WTC11 (cell line): ENCODE measurements around the gene CEACAM19. TPM values are rescaled to one million over a fixed set of nuclear protein-coding genes. Genes with fewer than 3 reads are reported as not detected.

Experiments used
- ATAC-seq: fragments of 200-7000 bp; cut with Tn5 transposase; 2 replicates; pipeline ENCODE4 v1.10.0; 2021; ENCODE audit warnings: mild to moderate bottlenecking, moderate library complexity
- CTCF ChIA-PET: fragments of 300-600 bp; sonication (Branson Sonifier 250); formaldehyde crosslinking; loops from one replicate; lab custom pipeline; 2021; ENCODE audit warnings: antibody characterized with exemption; lab: Charles Lee
- POLR2A ChIA-PET: fragments of 350-600 bp; sonication (Branson Sonifier 250); formaldehyde crosslinking; loops from one replicate; lab custom pipeline; 2021; ENCODE audit warnings: antibody characterized with exemption; lab: Charles Lee
- DNase-seq: peaks from one replicate; pipeline ENCODE4 v3.0.0; 2021; ENCODE audit warnings: low spot score
- H3K27ac Mint-ChIP-seq: 2 replicates; pipeline ENCODE4 v1.8.0; 2021; ENCODE audit warnings: mixed read lengths
- H3K27me3 Mint-ChIP-seq: 2 replicates; pipeline ENCODE4 v1.8.0; 2021; ENCODE audit warnings: low read depth, mild to moderate bottlenecking, moderate library complexity, mixed read lengths
- H3K36me3 Mint-ChIP-seq: 2 replicates; pipeline ENCODE4 v1.8.0; 2021; ENCODE audit warnings: mixed read lengths
- H3K4me1 Mint-ChIP-seq: 2 replicates; pipeline ENCODE4 v1.8.0; 2022; ENCODE audit warnings: mixed read lengths
- H3K4me3 Mint-ChIP-seq: 2 replicates; pipeline ENCODE4 v1.8.0; 2021; ENCODE audit warnings: mild to moderate bottlenecking, moderate library complexity, mixed read lengths
- H3K9me3 Mint-ChIP-seq: 2 replicates; pipeline ENCODE4 v1.8.0; 2021; ENCODE audit warnings: mixed read lengths
- CBFB ChIP-seq: sonication (generic); formaldehyde crosslinking; IDR thresholded peaks from 2 replicates; pipeline ENCODE4 v1.8.1; 2022; ENCODE audit warnings: mild to moderate bottlenecking, low read depth, missing genetic modification reagents
- ELF4 ChIP-seq: sonication (generic); formaldehyde crosslinking; IDR thresholded peaks from 2 replicates; pipeline ENCODE4 v1.8.1; 2022; ENCODE audit warnings: low read depth, mild to moderate bottlenecking, moderate library complexity, missing genetic modification reagents
- EMX1 ChIP-seq: fragments of 250-450 bp; sonication (Bioruptor Pico); IDR thresholded peaks from 2 replicates; pipeline ENCODE4 v1.8.0; 2021; ENCODE audit warnings: mild to moderate bottlenecking
- ESRRA ChIP-seq: sonication (generic); formaldehyde crosslinking; IDR thresholded peaks from 2 replicates; pipeline ENCODE4 v1.8.1; 2022; ENCODE audit warnings: mild to moderate bottlenecking, missing genetic modification reagents, borderline replicate concordance
- FOXK1 ChIP-seq: sonication (generic); formaldehyde crosslinking; IDR thresholded peaks from 2 replicates; pipeline ENCODE4 v1.8.0; 2022; ENCODE audit warnings: mild to moderate bottlenecking, moderate library complexity, missing genetic modification reagents
- MLX ChIP-seq: sonication (generic); formaldehyde crosslinking; IDR thresholded peaks from 2 replicates; pipeline ENCODE4 v1.8.1; 2023; ENCODE audit warnings: mild to moderate bottlenecking, missing genetic modification reagents, moderate library complexity
- OVOL2 ChIP-seq: fragments of 250-450 bp; sonication (Bioruptor Pico); IDR thresholded peaks from 2 replicates; pipeline ENCODE4 v1.9.0; 2021; ENCODE audit warnings: mild to moderate bottlenecking, borderline replicate concordance
- PRDM15 ChIP-seq: sonication (generic); formaldehyde crosslinking; IDR thresholded peaks from 2 replicates; pipeline ENCODE4 v1.8.0; 2022; ENCODE audit warnings: missing genetic modification reagents
- TEAD1 ChIP-seq: sonication (generic); formaldehyde crosslinking; IDR thresholded peaks from 2 replicates; pipeline ENCODE4 v1.8.0; 2022; ENCODE audit warnings: mild to moderate bottlenecking, missing genetic modification reagents
- ZNF263 ChIP-seq: sonication (generic); formaldehyde crosslinking; IDR thresholded peaks from 2 replicates; pipeline ENCODE4 v1.8.1; 2022; ENCODE audit warnings: low read depth, mild to moderate bottlenecking, moderate library complexity, missing genetic modification reagents
- ZNF416 ChIP-seq: fragments of 250-450 bp; sonication (Bioruptor Pico); IDR thresholded peaks from 2 replicates; pipeline ENCODE4 v1.9.0; 2021; ENCODE audit warnings: mild to moderate bottlenecking, inconsistent platforms
- ZNF425 ChIP-seq: fragments of 250-450 bp; sonication (Bioruptor Pico); conservative IDR thresholded peaks from 2 replicates; pipeline ENCODE4 v1.9.0; 2021; ENCODE audit warnings: mild to moderate bottlenecking
- ZNF512 ChIP-seq: sonication (generic); formaldehyde crosslinking; IDR thresholded peaks from 2 replicates; pipeline ENCODE4 v1.8.1; 2022; ENCODE audit warnings: missing genetic modification reagents, borderline replicate concordance
- total RNA-seq: library from RNA; stranded (reverse); gene quantifications from 3 replicates; pipeline ENCODE4 v1.2.3, GENCODE V29; 2021

The CEACAM19 gene
- total RNA-seq, 1 experiment from 2014 or later: 2.9 TPM

GRCh38 chr19:44635581-44636438, 35.5 kb upstream of the CEACAM19 start (continued):
- TF ChIP-seq EMX1 (no peak), ESRRA (CRISPR knock-in tag) (no peak), ZNF416 (CRISPR knock-in tag) (no peak), ZNF263 (CRISPR knock-in tag) (no peak), CBFB (CRISPR knock-in tag) (no peak), PRDM15 (CRISPR knock-in tag) (no peak), TEAD1 (CRISPR knock-in tag) (no peak), ZNF425 (no peak), OVOL2 (CRISPR knock-in tag) (no peak), ELF4 (CRISPR knock-in tag) (no peak)

GRCh38 chr19:44636439-44637389, 34.6 kb upstream of the CEACAM19 start:
- H3K36me3 Mint-ChIP-seq: peaks cover 9% of the 10 kb centered on the region; the same call in 1 of the 2 replicates
- peaks cover 12% of the 10 kb centered on the region for H3K9me3 Mint-ChIP-seq
- DNase-seq (no peak), ATAC-seq (no peak)
- CTCF ChIA-PET: interaction anchor here (0.5 to 2.4 kb wide), 8 partner anchors 18 to 66 kb away, joined by 3 to 15 read pairs (median 6); no protein-coding TSS in a partner anchor
- H3K4me1 Mint-ChIP-seq: peaks cover 20% of the 10 kb centered on the region
- H3K4me3 Mint-ChIP-seq: no peak overlapping the region
- H3K27me3 Mint-ChIP-seq: peaks cover 15% of the 10 kb centered on the region
- H3K27ac Mint-ChIP-seq: no peak overlapping the region
- POLR2A ChIA-PET: interaction anchor here (1.2 kb wide), 1 partner anchor 9 kb away, joined by 3 read pairs; no protein-coding TSS in a partner anchor
- TF ChIP-seq MLX (CRISPR knock-in tag): no peak
- no peak for TF ChIP-seq FOXK1 (CRISPR knock-in tag)
- no peak for TF ChIP-seq OVOL2 (CRISPR knock-in tag)
- TF ChIP-seq ZNF512: no peak
